ENCODE results near the gene CLEC4E.

CLEC4E gene

DNA sequence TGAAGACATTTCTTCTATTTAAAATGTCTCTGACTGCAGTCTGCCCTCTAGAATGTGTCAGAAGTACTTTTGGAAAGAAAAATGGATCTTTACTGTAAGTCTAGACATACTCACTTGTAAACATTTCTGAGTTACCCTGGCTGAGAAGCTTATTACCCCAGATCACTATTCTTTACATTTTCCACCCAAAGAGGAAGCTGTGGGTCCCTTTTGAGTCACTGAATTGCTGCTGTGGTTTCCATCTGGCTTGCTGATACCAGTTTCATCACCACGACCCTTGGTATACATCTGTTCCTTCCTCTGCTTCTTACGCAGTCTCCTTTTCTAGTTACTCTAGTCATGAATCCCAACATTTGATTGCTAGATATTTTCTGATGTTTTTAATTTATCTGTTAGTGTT, 47.6 kb downstream of the CLEC4E start:
- TF ChIP-seq, protein P1, sequence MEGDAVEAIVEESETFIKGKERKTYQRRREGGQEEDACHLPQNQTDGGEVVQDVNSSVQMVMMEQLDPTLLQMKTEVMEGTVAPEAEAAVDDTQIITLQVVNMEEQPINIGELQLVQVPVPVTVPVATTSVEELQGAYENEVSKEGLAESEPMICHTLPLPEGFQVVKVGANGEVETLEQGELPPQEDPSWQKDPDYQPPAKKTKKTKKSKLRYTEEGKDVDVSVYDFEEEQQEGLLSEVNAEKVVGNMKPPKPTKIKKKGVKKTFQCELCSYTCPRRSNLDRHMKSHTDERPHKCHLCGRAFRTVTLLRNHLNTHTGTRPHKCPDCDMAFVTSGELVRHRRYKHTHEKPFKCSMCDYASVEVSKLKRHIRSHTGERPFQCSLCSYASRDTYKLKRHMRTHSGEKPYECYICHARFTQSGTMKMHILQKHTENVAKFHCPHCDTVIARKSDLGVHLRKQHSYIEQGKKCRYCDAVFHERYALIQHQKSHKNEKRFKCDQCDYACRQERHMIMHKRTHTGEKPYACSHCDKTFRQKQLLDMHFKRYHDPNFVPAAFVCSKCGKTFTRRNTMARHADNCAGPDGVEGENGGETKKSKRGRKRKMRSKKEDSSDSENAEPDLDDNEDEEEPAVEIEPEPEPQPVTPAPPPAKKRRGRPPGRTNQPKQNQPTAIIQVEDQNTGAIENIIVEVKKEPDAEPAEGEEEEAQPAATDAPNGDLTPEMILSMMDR (conservative IDR thresholded peaks at IDR 0.05; ENCODE audit: low read length): no peak
- DNase-seq (ENCODE audit: low read depth): no peak
- no peak overlapping the region for H3K4me3 ChIP-seq (ENCODE audit: low read length)

- DNase-seq (ENCODE audit: low read depth): no peak
- TF ChIP-seq, protein P1 (conservative IDR thresholded peaks at IDR 0.05; ENCODE audit: low read length): no peak
These were observed 48.8 kb downstream of the CLEC4E start for GRCh38 chr12:8491646-8492530.

More at GRCh38 chr12:8491646-8492530, 48.8 kb downstream of the CLEC4E start:
- no peak overlapping the region for H3K4me3 ChIP-seq (ENCODE audit: low read length)
